SU-DHL-6 (cell line): ENCODE measurements around the gene CUBN.

Experiments
- H2AFZ ChIP-seq: fragments of 200-600 bp; sonication (generic); 2 replicates; pipeline ENCODE4 v1.6.1; 2014; ENCODE audit warnings: low read depth, mild to moderate bottlenecking, moderate library complexity, mixed read lengths, antibody characterized with exemption, low read length; ENCODE audit not compliant: severe bottlenecking
- H3F3A ChIP-seq: fragments of 200-600 bp; shearing (Covaris generic); 2 replicates; pipeline ENCODE4 v1.6.0; 2016; ENCODE audit warnings: antibody characterized with exemption, mild to moderate bottlenecking; ENCODE audit not compliant: insufficient read depth
- H3K27ac ChIP-seq: fragments of 200-600 bp; sonication (generic); 2 replicates; pipeline ENCODE4 v1.5.1; 2016; ENCODE audit warnings: low read depth, mild to moderate bottlenecking, low read length, moderate library complexity, mixed read lengths
- H3K27me3 ChIP-seq: fragments of 200-600 bp; sonication (generic), shearing (Covaris generic); 2 replicates; pipeline ENCODE4 v1.6.0; 2014; ENCODE audit warnings: mild to moderate bottlenecking, low read length
- H3K36me3 ChIP-seq: fragments of 200-600 bp; sonication (generic); 2 replicates; pipeline ENCODE4 v1.6.1; 2014; ENCODE audit warnings: mild to moderate bottlenecking, low read length, mixed read lengths
- H3K4me2 ChIP-seq: fragments of 300-600, 200-600 bp; shearing (Covaris generic), sonication (generic); 2 replicates; pipeline ENCODE4 v1.6.0; 2014; ENCODE audit warnings: low read length, low read depth, mild to moderate bottlenecking; ENCODE audit not compliant: poor library complexity, severe bottlenecking
- H3K4me3 ChIP-seq: fragments of 200-600 bp; sonication (generic); 2 replicates; pipeline ENCODE4 v1.5.1; 2014; ENCODE audit warnings: antibody characterized with exemption, low read length, mild to moderate bottlenecking, mixed read lengths; ENCODE audit not compliant: insufficient read depth, poor library complexity, severe bottlenecking
- H3K79me2 ChIP-seq: fragments of 200-600 bp; sonication (generic); 2 replicates; pipeline ENCODE4 v1.6.1; 2014; ENCODE audit warnings: mild to moderate bottlenecking, low read length, moderate library complexity; ENCODE audit not compliant: insufficient read depth
- H3K9ac ChIP-seq: fragments of 200-600 bp; sonication (generic); 2 replicates; pipeline ENCODE4 v1.7.0; 2014; ENCODE audit warnings: mild to moderate bottlenecking, low read length
- H3K9me2 ChIP-seq: fragments of 200-600 bp; sonication (generic); replicated peaks from 2 replicates; pipeline ENCODE4 v1.6.1; 2014; ENCODE audit warnings: low read length; ENCODE audit not compliant: insufficient read depth
- H3K9me3 ChIP-seq: fragments of 200-600 bp; sonication (generic); 2 replicates; pipeline ENCODE4 v1.6.1; 2014; ENCODE audit warnings: low read length, mixed read lengths; ENCODE audit not compliant: insufficient read depth
- H4K20me1 ChIP-seq: fragments of 200-600 bp; sonication (generic); 2 replicates; pipeline ENCODE4 v1.6.1; 2014; ENCODE audit warnings: low read depth, mild to moderate bottlenecking, antibody characterized with exemption, low read length, moderate library complexity, mixed read lengths
- EZH2phosphoT487 ChIP-seq: fragments of 200-600 bp; sonication (generic), shearing (Covaris generic); conservative IDR thresholded peaks from 2 replicates; pipeline ENCODE4 v1.6.1; 2018; ENCODE audit warnings: mild to moderate bottlenecking, antibody characterized with exemption, low read length, moderate library complexity, mixed read lengths
- TF ChIP-seq, protein P1 (sequence below): fragments of 200-600 bp; sonication (generic); IDR thresholded peaks from one replicate; pipeline ENCODE4 v1.5.1; 2017; ENCODE audit warnings: antibody characterized with exemption, mild to moderate bottlenecking, low read length, moderate library complexity; ENCODE audit not compliant: insufficient read depth, poor library complexity, severe bottlenecking

CUBN gene

DNA sequence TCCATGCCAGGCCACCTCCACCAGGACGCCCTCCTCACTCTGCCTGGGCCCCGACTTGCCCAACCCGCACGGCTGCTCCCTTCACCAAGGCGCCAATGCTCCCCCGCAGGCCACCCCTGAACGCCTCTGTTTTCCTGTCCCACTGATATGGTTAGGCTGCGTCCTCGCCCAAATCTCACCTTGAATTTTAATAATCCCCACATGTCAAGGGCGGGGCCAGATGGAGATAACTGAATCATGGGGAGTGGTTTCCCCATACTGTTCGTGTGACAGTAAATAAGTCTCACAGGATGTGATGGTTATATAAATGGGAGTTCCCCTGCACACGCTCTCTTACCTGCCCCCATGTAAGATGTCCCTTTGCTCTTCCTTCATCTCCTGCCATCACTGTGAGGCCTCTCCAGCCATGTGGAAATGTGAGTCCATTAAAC lies 342.2 kb downstream of the CUBN start:
- Histone ChIP-seq H3K9ac (no peak overlapping the region), H3K79me2 (peaks cover 22% of the 10 kb centered on the region), H3K36me3 (no peaks in the 10 kb centered on the region), H3F3A (no peaks in the 10 kb centered on the region), H3K4me2 (no peak overlapping the region), H3K4me3 (no peak overlapping the region), H3K9me3 (no peaks in the 10 kb centered on the region), H3K27ac (no peak overlapping the region), H3K9me2 (no peaks in the 10 kb centered on the region), H3K27me3 (no peaks in the 10 kb centered on the region), H4K20me1 (no peaks in the 10 kb centered on the region), H2AFZ (no peak overlapping the region)
- TF ChIP-seq EZH2phosphoT487: no peak
- TF ChIP-seq, protein P1, sequence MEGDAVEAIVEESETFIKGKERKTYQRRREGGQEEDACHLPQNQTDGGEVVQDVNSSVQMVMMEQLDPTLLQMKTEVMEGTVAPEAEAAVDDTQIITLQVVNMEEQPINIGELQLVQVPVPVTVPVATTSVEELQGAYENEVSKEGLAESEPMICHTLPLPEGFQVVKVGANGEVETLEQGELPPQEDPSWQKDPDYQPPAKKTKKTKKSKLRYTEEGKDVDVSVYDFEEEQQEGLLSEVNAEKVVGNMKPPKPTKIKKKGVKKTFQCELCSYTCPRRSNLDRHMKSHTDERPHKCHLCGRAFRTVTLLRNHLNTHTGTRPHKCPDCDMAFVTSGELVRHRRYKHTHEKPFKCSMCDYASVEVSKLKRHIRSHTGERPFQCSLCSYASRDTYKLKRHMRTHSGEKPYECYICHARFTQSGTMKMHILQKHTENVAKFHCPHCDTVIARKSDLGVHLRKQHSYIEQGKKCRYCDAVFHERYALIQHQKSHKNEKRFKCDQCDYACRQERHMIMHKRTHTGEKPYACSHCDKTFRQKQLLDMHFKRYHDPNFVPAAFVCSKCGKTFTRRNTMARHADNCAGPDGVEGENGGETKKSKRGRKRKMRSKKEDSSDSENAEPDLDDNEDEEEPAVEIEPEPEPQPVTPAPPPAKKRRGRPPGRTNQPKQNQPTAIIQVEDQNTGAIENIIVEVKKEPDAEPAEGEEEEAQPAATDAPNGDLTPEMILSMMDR: no peak

GRCh38 chr10:16780338-16780880 lies 349.2 kb downstream of the CUBN start:
- no peaks in the 10 kb centered on the region for H3K9me3 ChIP-seq
- TF ChIP-seq, protein P1: no peak
- no peak overlapping the region for H3K9ac ChIP-seq
- H3K79me2 ChIP-seq: no peaks in the 10 kb centered on the region
- no peak overlapping the region for H3K27ac ChIP-seq
- no peaks in the 10 kb centered on the region for H3K27me3 ChIP-seq
- H3K36me3 ChIP-seq: no peaks in the 10 kb centered on the region
- H4K20me1 ChIP-seq: no peaks in the 10 kb centered on the region
- no peak overlapping the region for H3K4me2 ChIP-seq
- H3K9me2 ChIP-seq: no peaks in the 10 kb centered on the region
- no peak overlapping the region for H3K4me3 ChIP-seq
- no peaks in the 10 kb centered on the region for H3F3A ChIP-seq
- no peak overlapping the region for H2AFZ ChIP-seq

GRCh38 chr10:16779384-16779915 lies 350.2 kb downstream of the CUBN start:
- H3K79me2 ChIP-seq: no peaks in the 10 kb centered on the region
- H2AFZ ChIP-seq: no peak overlapping the region
- H4K20me1 ChIP-seq: no peaks in the 10 kb centered on the region
- H3K9me3 ChIP-seq: no peaks in the 10 kb centered on the region
- H3K4me3 ChIP-seq: no peak overlapping the region
- no peak overlapping the region for H3K27ac ChIP-seq
- H3K27me3 ChIP-seq: no peaks in the 10 kb centered on the region
- H3K9me2 ChIP-seq: no peaks in the 10 kb centered on the region
- no peaks in the 10 kb centered on the region for H3F3A ChIP-seq
- H3K36me3 ChIP-seq: no peaks in the 10 kb centered on the region
- TF ChIP-seq EZH2phosphoT487: no peak
- TF ChIP-seq, protein P1: no peak
- H3K4me2 ChIP-seq: no peak overlapping the region
- H3K9ac ChIP-seq: no peak overlapping the region
